NCI-H2171 (cell line): ENCODE data around the gene SALL1.

Source experiments
- DNase-seq: peaks from one replicate; lab custom pipeline; 2025; lab: John Stamatoyannopoulos, UW

The SALL1 gene

GRCh38 chr16:51141106-51141505 lies 10.0 kb downstream of the SALL1 start:
- no peak for DNase-seq

GRCh38 chr16:51140112-51140511 lies 11.0 kb downstream of the SALL1 start:
- DNase-seq = no peak

- no peak for DNase-seq
Measured at GRCh38 chr16:51139568-51139967, 11.5 kb downstream of the SALL1 start.

GRCh38 chr16:51138178-51138577 lies 12.9 kb downstream of the SALL1 start:
- no peak for DNase-seq

- no peak for DNase-seq
Measured at GRCh38 chr16:51137097-51137496, 14.0 kb downstream of the SALL1 start.

- DNase-seq = no peak
Measured at GRCh38 chr16:51134876-51135275, 16.2 kb downstream of the SALL1 start.

GRCh38 chr16:51134269-51134812 lies 16.7 kb downstream of the SALL1 start:
- no peak for DNase-seq

GRCh38 chr16:51133688-51134087 lies 17.4 kb downstream of the SALL1 start:
- no peak for DNase-seq

GRCh38 chr16:51133183-51133582 lies 17.9 kb downstream of the SALL1 start:
- DNase-seq = no peak

GRCh38 chr16:51132490-51133115 lies 18.5 kb downstream of the SALL1 start:
- DNase-seq = no peak

GRCh38 chr16:51131619-51132018 lies 19.5 kb downstream of the SALL1 start:
- DNase-seq = no peak

GRCh38 chr16:51129105-51129504 lies 22.0 kb downstream of the SALL1 start:
- no peak for DNase-seq

- no peak for DNase-seq
Measured at GRCh38 chr16:51125992-51126391, 25.1 kb downstream of the SALL1 start.

- DNase-seq = no peak
Measured at GRCh38 chr16:51124896-51125295, 26.2 kb downstream of the SALL1 start.

GRCh38 chr16:51121850-51122249 lies 29.2 kb downstream of the SALL1 start:
- DNase-seq = no peak

GRCh38 chr16:51120730-51121347 lies 30.2 kb downstream of the SALL1 start:
- no peak for DNase-seq

- no peak for DNase-seq
Measured at GRCh38 chr16:51119973-51120729, 30.9 kb downstream of the SALL1 start.

- no peak for DNase-seq
Measured at GRCh38 chr16:51119556-51119955, 31.5 kb downstream of the SALL1 start.

- DNase-seq = no peak
Measured at GRCh38 chr16:51116353-51116752, 34.7 kb downstream of the SALL1 start.

GRCh38 chr16:51114382-51114781 lies 36.7 kb downstream of the SALL1 start:
- no peak for DNase-seq

- DNase-seq = no peak
Measured at GRCh38 chr16:51113236-51114125, 37.6 kb downstream of the SALL1 start.

- no peak for DNase-seq
Measured at GRCh38 chr16:51112323-51112722, 38.7 kb downstream of the SALL1 start.
